GM21786 (cell line): ENCODE data around the gene CEP164.

ENCODE experiments used
- ATAC-seq: cut with Tn5 transposase; IDR thresholded peaks from one replicate; pipeline ENCODE4 v1.9.1; 2021; ENCODE audit not compliant: unreplicated experiment

CEP164 gene

GRCh38 chr11:117356126-117356890, 28.7 kb downstream of the CEP164 start:
- no peak for ATAC-seq

DNA sequence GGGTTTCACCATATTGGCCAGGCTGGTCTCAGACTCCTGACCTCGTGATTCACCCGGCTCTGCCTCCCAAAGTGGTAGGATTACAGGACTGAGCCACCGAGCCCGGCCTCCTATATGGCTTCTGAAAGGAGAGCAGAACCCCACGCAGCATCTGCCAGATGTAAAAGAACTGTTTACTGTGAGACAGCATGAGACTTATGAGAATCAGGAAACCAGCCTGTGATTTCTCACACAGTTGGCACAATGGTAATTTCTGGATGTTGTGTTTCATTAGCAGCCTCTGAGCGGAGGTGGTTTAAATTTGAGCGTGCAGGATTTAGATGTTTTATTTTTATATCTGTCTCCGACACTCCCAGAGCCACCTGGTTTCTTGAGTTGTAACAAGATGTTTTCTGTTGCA, 33.8 kb downstream of the CEP164 start:
- ATAC-seq = no peak

- ATAC-seq = no peak
Observed at GRCh38 chr11:117366248-117366647, 38.6 kb downstream of the CEP164 start.

GRCh38 chr11:117366875-117367274, 39.2 kb downstream of the CEP164 start:
- no peak for ATAC-seq

DNA sequence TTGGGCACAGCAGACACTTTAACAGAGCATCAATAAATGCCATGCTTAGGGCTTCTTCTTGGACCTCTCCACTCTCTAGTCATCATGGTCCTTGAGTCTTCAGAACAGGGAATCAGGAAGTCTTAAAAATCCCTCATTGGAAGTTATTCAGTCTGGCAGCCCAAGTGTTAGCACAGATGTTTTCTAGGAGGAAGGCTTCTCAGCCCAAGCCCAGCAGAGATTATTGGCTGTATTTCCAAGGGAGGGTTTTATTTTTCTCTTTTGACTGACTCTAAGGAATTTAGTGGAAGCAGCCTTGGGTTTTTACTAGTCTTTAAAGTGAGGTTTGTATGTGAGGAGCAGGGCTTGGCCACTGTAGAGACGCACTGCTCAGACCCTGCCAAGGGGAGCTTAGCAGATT, 41.9 kb downstream of the CEP164 start:
- no peak for ATAC-seq

GRCh38 chr11:117371453-117371852, 43.8 kb downstream of the CEP164 start:
- no peak for ATAC-seq

GRCh38 chr11:117374316-117375055, 46.8 kb downstream of the CEP164 start:
- ATAC-seq = no peak

GRCh38 chr11:117375960-117376359, 48.3 kb downstream of the CEP164 start:
- ATAC-seq = no peak

- ATAC-seq = no peak
Observed at GRCh38 chr11:117376517-117376916, 48.9 kb downstream of the CEP164 start.

DNA sequence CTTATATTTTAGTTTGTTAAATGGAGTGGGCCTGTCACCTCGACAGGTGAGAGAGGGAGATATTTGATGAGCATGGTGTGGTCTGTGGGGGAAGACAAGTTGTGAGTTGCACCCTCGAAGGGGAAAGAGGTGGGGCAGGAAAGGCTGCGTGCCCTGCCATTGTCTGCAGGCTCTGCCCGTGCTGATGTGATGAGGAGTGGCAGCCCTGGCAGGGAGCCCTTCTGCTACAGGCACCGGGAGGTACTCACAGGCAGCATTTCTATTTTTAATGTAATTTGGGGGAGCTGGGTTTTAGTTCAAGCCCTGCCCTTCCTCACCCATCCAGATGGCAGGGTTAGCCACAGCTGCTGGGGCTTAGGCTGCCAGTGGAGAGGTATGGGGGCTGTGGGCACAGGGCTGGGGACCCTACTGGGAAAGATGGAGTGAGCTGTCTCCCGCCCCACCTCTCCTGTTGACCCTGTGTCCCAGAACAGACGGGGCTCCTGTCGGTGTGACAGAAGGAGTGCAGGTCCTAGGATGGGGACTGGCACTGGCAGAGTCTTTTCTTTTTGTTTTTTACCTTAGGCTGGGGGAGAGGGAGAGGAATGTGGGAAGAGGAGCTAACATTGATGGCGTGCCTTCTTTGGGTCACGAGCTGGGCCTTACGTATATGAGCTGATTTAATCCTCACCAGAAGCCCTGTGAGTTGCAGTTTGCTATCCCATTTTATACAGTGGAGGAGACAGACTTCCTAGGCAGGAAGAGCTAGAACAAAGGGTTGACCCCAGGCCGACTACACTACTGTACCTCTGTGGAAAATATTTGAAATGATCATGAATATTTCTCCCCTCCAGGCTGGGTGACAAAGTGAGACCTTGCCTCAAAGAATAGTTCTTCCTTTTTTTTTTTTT, 51.6 kb downstream of the CEP164 start:
- no peak for ATAC-seq

GRCh38 chr11:117380676-117381075, 53.0 kb downstream of the CEP164 start:
- ATAC-seq = no peak

DNA sequence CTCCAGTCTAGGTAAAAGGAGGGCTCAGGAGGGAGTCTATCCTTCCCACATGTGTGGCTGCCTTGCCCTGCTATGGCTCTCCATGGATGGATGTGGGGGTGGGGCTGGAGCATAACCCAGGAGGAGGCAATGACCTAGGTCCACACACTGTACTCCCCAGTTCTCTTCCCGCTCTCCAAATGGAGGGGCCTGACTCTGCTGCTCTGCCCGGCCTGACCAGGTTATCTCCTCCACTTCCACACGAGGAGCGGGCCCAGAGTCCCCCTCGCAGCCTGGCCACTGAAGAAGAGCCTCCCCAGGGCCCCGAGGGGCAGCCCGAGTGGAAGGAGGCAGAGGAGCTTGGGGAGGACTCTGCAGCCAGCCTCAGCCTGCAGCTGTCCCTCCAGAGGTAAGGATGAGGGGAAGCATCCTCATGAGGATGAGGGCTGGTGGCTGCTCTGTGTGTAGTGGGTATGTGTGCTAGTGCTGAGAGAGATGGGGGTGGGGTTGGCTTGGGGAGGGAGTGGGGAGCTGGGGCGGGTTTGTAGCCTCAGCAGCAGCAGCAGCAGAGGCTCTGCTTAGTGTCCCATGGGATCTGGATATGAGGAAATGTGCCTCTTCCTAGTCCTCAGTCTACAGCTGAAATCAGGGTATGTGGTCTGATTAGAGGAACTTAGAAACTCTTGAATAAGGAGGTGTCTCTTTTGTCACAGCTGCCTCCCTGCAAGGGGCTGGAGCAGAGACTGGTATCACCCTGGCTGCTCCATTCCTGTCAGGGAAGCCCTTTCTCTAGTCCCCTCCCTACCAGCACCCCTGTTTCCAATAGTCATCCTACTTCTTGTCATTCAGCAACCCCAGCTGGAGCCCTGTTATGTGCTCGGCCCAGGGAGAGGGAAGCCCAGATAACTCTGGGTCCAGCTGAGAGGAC, 54.1 kb downstream of the CEP164 start:
- ATAC-seq = no peak

DNA sequence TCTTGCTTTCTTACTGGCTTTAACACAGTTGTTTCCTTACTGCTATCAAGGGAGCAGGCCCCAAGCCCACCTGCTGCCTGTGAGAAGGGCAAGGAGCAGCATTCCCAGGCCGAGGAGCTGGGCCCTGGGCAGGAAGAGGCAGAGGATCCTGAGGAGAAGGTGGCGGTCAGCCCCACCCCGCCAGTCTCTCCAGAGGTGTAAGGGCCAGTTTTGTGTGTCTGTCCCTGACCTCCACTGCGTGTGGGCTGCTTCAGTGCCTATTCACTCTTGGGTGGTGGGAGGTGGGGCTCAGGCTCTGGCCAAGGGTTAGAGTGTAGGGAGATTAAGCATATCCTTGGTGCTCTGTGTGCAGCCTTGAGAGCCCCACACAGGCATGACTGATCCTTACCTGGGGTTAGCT, 55.1 kb downstream of the CEP164 start:
- ATAC-seq = no peak

- ATAC-seq = no peak
Observed at GRCh38 chr11:117384045-117384444, 56.4 kb downstream of the CEP164 start.

DNA sequence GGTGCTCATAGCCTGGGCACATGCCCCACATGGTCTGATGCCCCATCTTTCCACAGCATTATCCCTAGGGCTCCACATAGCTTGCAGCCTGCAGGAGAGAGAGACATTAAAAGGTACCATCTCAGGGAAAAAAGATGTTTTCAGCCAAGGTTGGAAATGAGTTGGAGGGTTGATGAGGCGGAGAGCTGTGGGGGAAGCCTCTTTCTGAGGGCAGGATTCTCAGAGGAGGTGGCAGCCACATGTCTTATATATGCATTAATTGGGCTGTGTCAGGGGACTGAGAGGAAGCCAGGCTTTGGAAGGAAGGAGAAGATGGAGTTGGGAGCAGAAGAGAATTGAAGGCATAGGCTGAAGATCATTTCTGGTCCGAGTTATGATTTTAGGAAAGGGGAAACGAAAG, 57.8 kb downstream of the CEP164 start:
- ATAC-seq = no peak

DNA sequence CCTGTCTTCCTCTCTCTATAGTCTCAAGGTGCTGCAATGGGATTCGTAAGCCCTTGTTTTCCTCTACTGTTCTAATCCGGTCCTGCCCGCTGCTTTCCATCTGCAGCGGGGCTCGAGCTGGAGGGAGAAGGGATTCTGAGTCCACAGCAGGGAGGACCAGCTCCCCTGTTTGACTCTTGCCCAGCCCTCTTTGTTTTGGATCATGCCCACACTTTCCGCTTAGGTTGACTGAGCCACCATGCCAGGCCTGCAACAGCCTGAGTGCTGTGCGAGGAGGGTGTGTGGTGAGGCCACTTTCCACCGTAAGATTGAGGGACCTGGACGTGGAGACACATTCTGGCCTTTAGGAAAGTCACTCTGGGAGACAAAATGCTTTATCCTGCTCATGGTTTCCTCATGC, 58.3 kb downstream of the CEP164 start:
- no peak for ATAC-seq

DNA sequence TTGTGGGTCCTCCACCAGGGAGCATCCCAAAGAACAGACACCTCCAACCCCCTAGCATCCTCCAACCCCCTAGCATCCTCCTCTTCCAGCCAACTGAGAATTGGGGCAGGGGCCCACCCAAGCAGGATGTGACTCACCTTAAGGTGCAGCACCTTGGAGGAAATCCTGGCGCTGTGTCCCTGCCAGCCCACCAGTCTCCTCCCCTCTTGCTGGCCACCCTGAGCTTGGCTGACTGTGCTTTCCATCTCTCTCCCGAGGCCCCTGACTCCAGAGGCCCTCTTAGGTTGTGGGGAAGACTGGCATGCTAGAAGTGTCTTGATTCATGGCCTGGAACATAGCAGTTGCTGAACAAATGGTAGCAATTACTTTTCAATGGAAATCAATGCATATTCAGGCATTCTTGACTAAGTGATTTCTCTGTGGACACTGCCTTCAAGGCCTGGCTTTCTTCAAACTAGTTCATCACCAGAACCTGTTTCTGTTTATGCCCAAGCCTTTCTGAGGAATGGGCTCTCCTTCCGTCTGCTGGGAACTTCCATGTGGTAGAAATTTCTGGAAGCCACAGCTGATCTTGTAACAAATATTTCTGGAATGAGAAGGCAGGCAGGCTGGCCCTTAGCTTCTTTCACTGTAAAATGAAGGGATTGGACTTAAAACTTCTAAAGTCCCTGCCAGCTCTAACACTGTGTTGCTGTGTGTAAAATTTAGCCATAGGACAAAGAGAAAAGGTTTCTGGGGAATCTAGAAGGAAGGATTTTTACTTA, 60.5 kb downstream of the CEP164 start:
- ATAC-seq = no peak

- ATAC-seq = no peak
Observed at GRCh38 chr11:117390743-117391142, 63.1 kb downstream of the CEP164 start.

DNA sequence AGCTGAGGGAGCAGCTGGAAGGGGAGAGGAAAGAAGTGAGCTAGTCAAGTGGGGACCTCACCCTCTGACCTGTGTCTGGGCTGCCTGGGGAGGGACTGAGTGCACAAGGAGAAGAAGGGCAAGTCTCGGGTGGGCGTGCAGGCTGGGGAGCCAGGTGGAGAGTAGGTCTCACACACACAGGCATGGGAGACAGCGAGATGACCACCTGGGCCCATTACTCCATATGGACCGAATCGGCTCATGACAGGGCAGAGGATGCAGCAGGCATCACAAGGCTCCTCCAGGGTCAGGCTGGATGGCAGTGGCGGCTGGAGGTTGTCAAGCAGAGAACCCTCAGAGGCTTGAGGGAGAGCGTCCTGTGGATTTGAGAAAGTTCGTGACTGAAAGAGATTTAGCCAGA, 63.5 kb downstream of the CEP164 start:
- no peak for ATAC-seq
